Activated effector memory CD4-positive, alpha-beta T cell treated with anti-CD3 and anti-CD28 coated beads, Interleukin-2, amount 50 U/mL, for 16 hours (primary cell): Measurements from ENCODE around the gene PCDHA1.

Experiments used
- DNase-seq: peaks from one replicate; pipeline ENCODE4 v3.0.0-alpha.2; 2020

The PCDHA1 gene

GRCh38 chr5:140926443-140927227, 140.7 kb downstream of the PCDHA1 start:
- peak; percentile 66 for DNase-seq

- DNase-seq: no peak
Observed at GRCh38 chr5:140927228-140927573, 141.3 kb downstream of the PCDHA1 start.

- no peak for DNase-seq
Observed at GRCh38 chr5:140934964-140935606, 149.1 kb downstream of the PCDHA1 start.

- no peak for DNase-seq
Observed at GRCh38 chr5:140946578-140946977, 160.6 kb downstream of the PCDHA1 start.

GRCh38 chr5:140951636-140952035, 165.7 kb downstream of the PCDHA1 start:
- DNase-seq: no peak

GRCh38 chr5:140953234-140953633, 167.3 kb downstream of the PCDHA1 start:
- DNase-seq: no peak

- no peak for DNase-seq
Observed at GRCh38 chr5:140962190-140962589, 176.2 kb downstream of the PCDHA1 start.

GRCh38 chr5:140964356-140964755, 178.4 kb downstream of the PCDHA1 start:
- no peak for DNase-seq

- no peak for DNase-seq
Observed at GRCh38 chr5:140965905-140966292, 180.0 kb downstream of the PCDHA1 start.

GRCh38 chr5:140966293-140967225, 180.6 kb downstream of the PCDHA1 start, which contains the start of gene PCDHAC2:
PCDHAC2 (plus strand) TSS chr5:140966476; CDS start chr5:140966767, 291 bp downstream.
- no peak for DNase-seq

- DNase-seq: no peak
Observed at GRCh38 chr5:140967226-140967893, 181.4 kb downstream of the PCDHA1 start.

- DNase-seq: no peak
Observed at GRCh38 chr5:140969880-140970279, 183.9 kb downstream of the PCDHA1 start.

GRCh38 chr5:140973550-140973949, 187.6 kb downstream of the PCDHA1 start:
- DNase-seq: no peak

GRCh38 chr5:140977003-140977402, 191.1 kb downstream of the PCDHA1 start:
- no peak for DNase-seq

- no peak for DNase-seq
Observed at GRCh38 chr5:140978260-140978659, 192.3 kb downstream of the PCDHA1 start.

GRCh38 chr5:140978983-140979382, 193.0 kb downstream of the PCDHA1 start:
- DNase-seq: no peak

GRCh38 chr5:140982083-140982716, 196.3 kb downstream of the PCDHA1 start:
- no peak for DNase-seq

- DNase-seq: no peak
Observed at GRCh38 chr5:140986117-140986521, 200.2 kb downstream of the PCDHA1 start.

GRCh38 chr5:140988100-140988499, 202.2 kb downstream of the PCDHA1 start:
- DNase-seq: no peak

- no peak for DNase-seq
Observed at GRCh38 chr5:140988608-140989007, 202.7 kb downstream of the PCDHA1 start.

GRCh38 chr5:140989254-140990020, 203.5 kb downstream of the PCDHA1 start:
- DNase-seq: no peak
